ENCODE results near the gene MED15.

GRCh38 chr22:20526628-20527355 lies 19.4 kb downstream of the MED15 start:
- TF ChIP-seq CTCF (IDR thresholded peaks at IDR 0.05): no peak
- TF ChIP-seq POLR2A (IDR thresholded peaks at IDR 0.05): no peak

Measured in lower leg skin (tissue), 3 donors.